ENCODE results near the gene VASH2.

VASH2 gene

DNA sequence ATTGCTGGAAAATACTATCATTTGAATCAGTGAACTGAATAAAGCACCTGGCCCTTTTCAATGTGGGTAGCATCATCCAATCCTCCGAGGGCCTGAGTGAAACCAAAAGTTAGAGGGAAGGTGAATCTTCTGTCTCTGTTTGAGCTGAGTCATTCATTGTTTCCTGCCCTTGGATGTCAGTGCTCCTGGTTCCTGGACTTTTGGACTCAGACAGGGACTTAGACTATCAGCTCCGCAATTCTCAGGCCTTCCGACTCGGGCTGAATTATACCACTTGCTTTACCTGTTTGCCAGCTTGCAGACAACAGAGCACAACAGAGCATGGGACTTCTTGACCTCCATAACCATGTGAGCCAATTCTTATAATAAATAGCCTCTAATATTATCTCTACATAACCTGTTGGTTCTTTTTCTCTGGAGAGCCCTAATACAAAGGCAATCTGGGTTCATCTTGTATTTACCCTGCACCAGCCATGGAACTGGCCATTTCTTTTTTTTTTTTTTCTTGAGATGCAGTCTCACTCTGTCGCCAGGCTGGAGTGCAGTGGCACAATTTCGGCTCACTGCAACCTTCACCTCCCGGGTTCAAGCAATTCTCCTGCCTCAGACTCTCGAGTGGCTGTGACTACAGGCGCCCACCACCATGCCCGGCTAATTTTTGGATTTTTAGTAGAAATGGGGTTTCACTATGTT lies 19.2 kb upstream of the VASH2 start:
- no peak for DNase-seq (ENCODE audit: low spot score)

DNA sequence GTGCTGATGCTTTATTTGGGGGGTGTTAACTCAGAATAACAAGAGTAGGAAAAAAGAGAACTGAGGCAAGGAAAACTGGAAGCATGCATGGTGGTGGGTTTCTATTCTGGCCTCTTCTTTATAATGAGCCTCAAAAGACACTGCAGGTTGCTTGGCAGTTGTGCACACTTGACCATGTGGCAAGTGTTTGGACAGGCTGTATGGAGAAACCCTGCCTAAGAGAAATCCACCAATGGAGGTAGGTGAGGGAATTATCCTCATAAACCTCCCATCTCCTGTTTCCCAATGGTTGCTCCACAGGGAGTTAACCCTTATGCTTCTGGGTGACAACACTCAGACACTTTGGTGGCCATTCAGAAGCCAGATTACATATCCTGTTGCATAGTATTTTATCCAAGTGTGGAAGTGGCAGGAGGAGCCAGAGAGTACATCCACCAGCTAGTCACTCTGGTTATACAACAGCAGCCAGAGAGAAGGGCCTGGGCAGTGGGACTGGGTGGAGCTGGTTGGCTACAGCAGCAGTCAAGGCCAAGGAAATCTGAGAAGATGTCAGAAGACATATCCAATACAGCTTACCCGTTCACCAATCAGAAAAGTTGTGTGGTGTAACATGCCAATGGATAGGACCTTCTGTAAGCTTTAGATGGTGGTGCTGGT lies 16.4 kb upstream of the VASH2 start:
- DNase-seq (ENCODE audit: low spot score), result no peak

DNA sequence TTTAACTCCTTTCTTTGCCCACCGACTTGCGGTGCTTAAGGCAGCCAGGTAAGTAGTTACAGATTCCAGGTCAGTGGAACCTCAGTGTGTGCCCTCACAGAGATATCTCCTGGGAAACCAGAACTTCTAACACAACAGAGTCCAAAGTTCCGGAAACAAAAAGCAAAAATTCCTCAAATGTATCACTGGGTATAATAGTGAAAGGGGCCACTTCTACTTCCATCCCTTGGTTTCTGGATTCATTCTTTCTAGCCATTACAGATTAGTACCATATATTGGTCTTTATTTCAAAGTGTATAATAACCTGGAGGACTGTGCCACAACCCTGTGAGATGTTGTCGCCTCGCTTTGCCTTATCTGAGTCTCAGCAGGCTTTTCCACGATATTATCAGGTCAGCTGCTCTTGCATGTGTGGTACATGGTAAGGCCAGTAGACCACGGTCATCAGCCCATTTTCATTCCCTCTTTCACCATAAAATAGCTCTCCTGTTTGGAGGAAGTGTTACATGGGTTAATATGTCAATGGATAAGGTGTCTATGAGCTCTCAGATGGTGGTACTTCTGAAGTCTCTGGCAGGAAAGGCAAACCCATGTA lies 14.9 kb upstream of the VASH2 start:
- DNase-seq (ENCODE audit: low spot score), result no peak

DNA sequence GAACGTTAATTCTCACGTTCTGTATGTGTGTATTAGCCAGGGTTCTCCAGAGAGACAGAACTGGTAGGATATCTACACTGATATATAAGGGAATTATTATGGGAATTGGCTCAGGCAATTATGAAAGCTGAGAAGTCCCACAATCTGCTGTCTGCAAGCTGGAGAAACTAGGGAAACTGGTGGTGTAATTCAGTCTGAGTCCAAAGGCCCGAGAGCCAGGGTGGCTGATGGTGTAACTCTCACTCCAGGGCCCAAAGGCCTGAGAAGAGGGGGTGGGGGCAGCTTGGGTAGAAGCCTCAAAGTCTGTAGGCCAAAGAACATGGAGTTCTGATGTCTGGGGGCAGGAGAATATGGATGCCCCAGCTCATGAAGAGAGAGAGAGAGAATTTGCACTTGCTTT lies 13.3 kb upstream of the VASH2 start:
- no peak for DNase-seq (ENCODE audit: low spot score)

DNA sequence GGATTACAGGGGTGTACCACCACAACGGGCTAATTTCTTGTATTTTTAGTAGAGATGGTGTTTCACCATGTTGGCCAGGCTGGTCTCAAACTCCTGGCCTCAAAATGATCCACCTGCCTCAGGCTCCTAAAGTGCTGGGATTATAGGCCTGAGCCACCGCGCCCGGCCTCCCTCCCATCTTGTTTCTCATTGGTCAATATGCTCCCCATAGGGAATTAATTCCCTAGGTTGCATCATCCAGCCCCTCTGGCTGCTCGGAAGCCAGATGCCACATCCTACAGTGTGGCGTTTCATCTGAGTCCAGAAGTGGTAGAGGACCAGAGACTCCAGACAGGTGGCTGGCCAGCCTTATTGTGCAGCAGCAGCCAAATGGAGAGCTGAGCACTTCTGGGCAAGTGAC lies 11.5 kb upstream of the VASH2 start:
- DNase-seq (ENCODE audit: low spot score), result no peak

DNA sequence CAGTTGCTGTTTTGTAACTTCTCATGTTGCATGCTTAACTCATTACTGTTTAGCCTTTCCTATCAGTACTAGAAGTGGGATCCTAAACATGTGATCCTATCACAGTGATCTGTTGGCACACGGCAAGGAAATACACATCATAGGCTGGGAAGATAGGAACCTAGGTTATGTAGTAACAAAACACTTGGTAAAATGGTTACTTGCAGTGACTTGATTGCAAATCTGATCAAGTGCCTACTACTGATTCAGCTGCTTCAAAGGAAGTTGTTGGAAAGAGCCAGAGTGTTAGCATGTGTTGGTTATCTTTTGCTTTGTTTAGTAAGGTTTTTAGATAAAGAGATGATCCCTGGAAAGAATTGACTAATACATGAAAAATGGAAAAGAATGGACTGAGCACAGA lies 8.9 kb upstream of the VASH2 start:
- no peak for DNase-seq (ENCODE audit: low spot score)

DNA sequence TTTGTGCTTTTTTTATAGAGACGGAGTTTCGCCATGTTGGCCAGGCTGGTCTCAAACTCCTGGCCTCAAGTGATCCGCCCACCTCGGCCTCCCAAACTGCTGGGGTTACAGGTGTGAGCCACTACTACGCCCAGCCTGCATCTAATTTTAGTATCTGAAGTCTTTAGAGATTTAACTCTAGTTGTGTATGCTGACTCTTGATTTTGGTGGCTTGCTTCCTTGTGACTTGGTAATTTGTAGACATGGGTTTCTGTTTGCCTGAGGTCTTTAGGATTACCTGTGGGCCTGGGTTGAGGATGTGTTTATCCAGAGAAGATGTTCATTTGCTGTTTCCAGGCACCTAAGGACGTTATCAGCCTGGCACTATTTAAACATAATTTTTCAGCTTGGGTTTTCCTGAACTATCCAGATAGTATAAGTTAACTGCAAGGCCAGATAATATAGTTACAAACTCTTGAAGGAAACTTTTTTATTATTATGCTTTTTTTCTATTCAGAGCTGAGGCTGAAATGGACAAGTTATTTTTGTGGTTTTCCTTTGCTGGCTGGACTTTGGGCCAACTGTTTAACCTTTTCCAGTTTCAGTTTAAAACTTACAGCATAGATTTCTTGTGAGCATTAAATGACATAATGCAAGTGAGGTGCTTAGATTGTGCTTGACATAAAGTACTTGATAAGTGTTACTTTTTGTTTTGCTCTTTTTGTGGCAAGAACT lies 7.5 kb upstream of the VASH2 start:
- DNase-seq (ENCODE audit: low spot score), result no peak

DNA sequence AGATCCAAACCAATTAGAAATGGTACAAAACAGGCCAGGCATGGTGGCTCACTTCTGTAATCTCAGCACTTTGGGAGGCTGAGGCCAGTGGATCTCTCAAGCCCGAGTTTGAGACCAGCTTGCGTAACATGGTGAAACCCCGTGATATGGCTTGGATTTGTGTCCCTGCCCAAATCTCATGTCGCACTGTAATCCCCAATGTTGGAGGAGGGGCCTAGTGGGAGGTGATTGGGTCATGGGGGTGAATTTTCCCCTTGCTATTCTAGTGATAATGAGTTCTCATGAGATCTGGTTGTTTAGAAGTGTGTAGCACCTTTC lies 7.0 kb upstream of the VASH2 start:
- no peak for DNase-seq (ENCODE audit: low spot score)

DNA sequence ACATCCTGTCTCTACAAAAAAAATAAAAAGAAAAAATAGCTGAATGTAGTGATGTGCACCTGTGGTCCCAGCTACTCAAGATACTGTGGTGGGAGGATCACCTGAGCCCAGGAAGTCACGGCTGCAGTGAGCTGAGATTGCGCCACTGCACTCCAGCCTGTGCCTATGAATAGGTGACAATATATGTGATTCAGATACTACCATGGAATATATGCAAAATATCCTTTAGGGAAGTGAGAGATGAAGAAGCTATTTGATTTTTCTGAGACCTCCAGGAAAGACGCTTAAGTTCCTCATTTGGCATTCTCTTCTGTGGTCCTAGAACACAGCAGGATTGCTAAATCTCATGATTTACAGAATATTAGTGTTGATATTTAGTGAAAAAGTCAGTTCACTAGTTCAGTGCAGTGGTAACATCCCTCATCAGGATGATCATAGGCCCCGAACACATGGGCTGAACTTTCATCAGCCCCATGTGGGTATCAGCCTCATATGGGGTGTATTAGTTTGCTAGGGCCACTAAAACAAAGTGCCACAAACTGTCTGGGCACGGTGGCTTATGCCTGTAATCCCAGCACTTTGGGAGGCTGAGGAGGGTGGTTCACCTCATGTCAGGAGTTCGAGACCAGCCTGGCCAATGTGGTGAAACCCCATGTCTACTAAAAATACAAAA lies 6.0 kb upstream of the VASH2 start:
- DNase-seq (ENCODE audit: low spot score), result no peak

DNA sequence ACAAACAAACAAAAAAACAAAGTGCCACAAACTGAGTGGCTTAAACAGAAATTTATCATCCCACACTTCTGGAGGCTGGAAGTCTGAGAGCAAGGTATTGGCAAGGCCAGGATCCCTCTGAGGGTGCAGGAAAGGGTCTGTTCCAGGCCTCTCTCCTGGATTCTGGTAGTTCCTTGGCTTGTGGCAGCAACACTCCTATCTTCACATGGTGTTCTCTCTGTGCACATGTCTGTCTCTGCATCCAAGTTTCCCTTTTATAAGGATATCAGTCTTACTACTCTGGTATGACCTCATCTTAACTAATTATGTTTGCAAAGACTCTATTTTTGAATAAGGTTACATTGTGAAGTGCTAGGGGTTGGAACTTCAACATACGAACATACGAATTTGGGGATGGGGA lies 5.3 kb upstream of the VASH2 start:
- no peak for DNase-seq (ENCODE audit: low spot score)

DNA sequence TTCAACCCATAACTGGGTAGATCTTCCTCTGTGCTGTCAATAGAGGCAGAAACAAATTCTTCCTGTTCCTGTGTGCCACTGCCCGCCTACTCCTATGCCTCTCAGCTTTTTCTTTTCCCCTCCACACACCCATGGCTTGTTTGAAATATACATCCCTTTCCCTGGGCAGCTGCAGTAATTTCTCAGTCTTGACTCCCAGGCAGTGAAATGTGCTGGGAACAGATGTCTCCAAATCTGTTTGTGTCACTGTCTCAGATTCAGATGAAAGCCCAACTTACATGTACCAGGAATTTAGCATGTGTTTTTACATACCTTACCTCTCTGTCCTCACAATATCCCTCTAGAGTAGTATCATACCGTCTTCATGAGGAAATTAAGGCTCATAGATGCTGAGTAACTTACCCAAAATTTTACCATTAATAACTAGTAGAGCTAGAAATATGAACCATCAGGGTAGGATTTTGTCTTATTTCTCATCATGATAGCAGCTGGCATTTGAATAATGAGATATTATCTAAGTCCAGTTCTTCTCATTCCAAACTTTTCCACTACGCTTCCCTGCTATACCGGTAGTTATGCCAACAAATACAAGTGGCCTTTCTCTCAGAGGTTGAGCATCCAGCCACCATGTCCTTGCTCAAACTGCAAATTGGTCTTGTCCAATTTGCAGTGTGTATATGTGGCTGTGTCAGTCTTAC lies 4.7 kb upstream of the VASH2 start:
- DNase-seq (ENCODE audit: low spot score), result no peak

DNA sequence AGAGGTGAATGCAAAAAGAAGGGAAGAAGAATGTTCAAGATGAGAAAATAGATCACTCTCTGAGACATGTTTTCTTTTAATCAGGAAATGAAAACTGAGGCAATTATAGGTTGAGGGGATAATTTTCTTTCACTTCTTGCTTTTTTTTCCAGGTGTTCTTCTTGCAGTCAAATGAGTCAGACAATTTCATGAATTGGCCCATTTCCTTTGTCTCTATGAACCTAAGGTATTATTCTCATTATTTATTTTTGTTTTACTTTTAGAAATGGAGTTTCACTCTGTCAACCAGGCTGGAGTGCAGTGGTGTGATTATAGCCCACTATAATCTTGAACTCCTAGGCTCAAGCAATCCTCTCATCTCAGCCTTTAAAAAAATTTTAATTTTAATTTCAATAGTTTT lies 3.5 kb upstream of the VASH2 start:
- no peak for DNase-seq (ENCODE audit: low spot score)

DNA sequence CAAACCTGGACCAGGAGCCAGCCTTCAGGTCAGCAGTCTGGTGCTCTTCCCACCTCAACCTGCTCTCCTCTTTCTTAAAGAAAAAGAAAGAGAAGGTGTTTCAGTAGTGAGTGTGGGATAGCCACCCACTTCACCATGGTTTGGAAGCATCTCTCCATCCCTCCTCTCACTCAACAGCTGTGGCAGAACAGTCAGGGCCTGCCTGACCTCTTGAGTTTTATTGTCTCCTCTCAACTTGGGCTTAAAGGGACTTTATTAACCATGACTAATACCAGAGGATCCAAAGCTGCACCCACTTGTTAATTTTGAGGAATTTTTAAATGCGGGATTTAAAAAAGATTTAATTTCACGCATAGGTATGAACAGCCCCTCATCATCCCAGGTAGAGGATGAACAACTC lies 570 bp upstream of the VASH2 start:
- DNase-seq (ENCODE audit: low spot score), result no peak

DNA sequence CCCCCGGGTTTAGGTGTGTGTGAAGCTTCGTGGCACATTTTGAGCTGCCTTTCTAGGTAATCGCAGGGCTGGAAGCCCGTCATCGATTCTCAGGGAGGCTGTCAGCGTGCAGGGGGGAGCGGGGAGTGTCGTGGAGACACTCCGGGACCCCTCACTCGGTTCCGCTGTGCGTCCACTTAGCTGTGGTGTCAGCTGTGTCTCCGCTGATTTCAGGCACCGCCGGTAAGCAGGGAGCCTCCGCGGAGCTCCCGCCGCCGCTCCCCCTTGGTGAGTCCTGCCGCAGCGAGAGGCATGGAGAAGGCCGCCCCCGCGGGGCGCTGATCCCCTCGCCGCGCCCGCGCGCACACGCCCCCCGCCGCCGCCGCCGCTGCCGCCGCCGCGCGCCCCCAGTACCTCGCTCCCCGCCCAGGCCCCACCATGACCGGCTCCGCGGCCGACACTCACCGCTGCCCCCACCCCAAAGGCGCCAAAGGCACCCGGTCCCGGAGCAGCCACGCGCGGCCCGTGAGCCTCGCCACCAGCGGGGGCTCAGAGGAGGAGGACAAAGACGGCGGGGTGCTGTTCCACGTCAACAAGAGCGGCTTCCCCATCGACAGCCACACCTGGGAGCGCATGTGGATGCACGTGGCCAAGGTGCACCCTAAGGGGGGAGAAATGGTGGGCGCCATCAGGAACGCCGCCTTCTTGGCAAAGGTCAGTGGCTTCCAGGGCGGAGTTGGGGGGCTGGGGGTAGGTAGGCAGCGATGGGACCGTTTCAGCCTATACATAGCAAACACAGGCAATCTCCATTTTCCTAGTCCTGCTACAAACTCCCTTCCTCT lies 995 bp downstream of the VASH2 start:
- no peak for DNase-seq (ENCODE audit: low spot score)

DNA sequence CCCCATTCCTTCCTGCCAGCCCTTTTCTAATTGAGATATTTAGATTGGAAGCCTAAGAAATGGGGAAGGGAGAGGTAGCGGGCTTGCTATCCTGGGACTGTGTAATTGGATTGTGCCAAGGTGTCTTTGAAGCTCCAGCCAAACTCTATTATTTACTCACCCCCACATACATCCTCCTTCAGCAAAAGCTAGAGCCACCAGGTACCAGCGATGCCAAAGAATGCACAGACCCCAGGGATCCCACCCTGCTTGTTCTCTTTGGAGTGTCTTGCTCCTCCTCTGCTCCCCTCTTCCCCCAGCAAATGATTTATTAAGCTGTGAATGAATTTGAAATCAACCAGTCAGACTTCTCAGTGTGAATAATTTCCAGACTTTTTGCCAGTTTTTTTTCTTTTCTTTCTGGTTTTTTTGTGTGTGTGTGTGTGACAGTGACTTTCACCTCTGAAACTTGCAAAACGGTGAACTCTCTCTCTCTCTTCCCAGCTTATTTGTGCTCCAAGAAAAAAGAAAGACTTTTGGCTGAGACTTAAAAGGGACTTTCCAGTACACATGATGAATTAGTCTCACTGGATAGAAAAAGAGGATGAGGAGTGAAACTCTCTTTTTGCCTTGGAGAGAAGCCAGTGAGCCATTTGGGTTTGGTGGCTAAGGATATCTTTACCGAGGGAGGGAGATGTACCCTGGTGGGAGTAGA lies 1.8 kb downstream of the VASH2 start:
- DNase-seq (ENCODE audit: low spot score), result no peak

DNA sequence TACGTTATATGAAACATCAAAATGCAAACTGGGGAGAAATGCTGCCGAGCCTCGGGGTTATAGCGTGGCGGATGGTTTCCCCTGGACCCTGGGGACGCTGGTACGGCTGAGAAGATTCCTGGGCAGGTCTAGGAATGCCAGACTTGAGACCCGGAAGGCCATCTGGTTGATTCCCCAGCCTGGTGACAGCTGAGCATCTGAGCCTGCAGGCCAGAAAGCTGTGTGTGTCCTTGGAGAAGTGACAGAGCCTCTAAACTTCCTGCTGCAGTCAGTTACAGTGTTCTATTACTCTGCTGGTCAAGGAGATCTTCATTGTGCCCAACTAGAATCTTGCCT lies 2.3 kb downstream of the VASH2 start:
- DNase-seq (ENCODE audit: low spot score), result no peak

DNA sequence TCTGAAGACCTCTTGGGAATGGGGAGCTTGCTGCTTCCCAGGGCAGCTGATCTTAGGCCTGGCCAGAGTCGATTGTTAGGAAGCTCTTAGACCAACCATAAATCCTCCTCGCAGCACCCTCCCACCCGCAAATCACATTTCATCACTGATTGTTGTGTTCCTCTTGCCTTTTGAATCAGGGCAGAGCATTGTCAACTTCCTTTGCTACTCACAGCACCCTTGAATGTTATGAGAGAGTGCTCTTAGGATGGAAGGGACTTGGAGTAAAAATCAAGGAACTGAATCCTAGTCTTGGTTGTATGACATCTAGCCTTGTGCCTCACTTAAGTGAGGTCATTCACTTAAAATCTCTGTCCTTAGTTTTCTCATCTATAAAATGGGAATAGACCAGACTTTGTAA lies 3.0 kb downstream of the VASH2 start:
- DNase-seq (ENCODE audit: low spot score), result no peak

DNA sequence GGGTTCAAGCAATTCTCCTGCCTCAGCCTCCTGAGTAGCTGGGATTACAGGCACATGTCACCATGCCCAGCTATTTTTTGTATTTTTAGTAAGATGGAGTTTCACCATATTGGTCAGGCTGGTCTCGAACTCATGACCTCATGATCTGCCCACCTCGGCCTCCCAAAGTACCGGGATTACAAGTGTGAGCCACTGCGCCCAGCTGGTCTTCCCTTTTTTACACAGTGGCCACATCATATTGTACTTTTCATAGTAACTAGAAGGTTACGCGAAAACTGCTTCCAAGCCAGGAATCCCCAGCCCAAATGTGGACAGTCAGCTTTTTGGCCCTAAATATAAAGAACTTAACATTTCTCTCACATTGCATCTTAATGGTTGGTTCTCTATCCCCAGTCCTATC lies 4.2 kb downstream of the VASH2 start:
- DNase-seq (ENCODE audit: low spot score), result no peak

DNA sequence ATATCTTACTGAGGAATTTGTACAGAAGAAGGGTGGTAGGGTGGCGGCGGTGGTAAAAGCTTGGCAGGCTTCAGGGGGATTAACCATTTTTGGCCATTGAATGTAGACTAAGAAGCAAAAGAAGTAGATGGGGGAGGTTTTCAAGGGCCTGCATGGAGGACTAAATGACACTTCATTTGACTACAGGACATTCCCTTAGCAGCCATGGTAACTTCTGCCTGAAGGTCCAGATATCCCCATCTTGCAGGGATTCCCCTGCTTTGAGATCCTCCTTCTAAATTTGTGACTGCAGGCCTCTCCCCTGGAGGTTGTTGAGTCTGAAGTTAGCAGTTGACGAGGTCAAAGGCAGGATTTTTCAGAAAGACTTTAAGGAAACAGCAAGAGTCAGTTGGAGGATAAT lies 4.8 kb downstream of the VASH2 start:
- DNase-seq (ENCODE audit: low spot score), result no peak

DNA sequence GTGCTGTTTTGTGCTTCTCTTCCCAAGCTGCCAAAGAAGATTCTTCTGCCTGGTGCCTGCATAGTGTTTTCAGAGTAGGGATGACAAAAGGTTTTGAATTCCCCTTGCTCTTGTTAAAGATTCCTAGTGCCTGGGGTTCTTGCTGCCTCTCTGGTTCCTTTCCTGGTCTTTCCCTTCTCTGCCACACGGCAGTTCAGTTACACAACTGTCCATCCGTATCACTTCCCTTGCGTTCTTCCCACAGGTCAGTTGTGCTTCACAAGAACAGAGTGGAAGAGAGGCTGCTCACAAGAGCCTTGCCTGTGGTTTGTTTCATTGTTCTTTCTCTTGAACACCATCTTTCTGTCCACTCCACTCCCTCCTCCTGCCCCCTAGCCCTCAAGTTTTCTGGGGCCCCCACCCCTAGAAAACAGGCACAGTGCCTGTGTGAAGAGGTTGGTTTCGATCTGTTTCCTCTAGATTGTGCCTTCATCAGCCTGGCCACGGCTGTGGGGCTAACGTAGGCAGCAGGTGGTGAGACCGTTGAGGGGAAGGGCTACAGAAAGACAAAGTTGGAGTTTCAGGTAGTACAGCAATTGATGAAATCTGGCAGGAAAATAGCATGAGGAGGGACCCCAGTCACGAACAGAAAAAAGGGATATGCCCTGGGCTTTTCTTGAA lies 5.8 kb downstream of the VASH2 start:
- no peak for DNase-seq (ENCODE audit: low spot score)

Measured in CD4-positive, alpha-beta T cell treated with Interleukin-6 at 100 ng/mL for 8 hours (primary cell).